Right lobe of liver (tissue), 4 donors: Measurements from ENCODE around the gene ZNF385B.

Experiments
- CTCF ChIP-seq, 4 donors: fragments of 200-600 bp in 3 of 4; fragments of 450-650 bp in 1 of 4; IDR thresholded peaks; one replicate each; pipeline versions ENCODE4 v1.5.1 to v1.8.0; 2016 to 2022; ENCODE audit warnings: antibody characterized with exemption in 4 of 4, mild to moderate bottlenecking in 2 of 4
- POLR2A ChIP-seq: fragments of 450-650 bp; IDR thresholded peaks from one replicate; pipeline ENCODE4 v1.6.1; 2017; ENCODE audit warnings: antibody characterized with exemption, mild to moderate bottlenecking
- donor health status: DM: no; HTN: no; CAD: no.
- donor health status: DM: no; HTN: no; CAD: no.
- donor health status: DM: no; HTN: yes; CAD: no.

- TF ChIP-seq CTCF (IDR thresholded peaks at IDR 0.05) (no peak), POLR2A (no peak)
These were observed 287.3 kb downstream of the ZNF385B start for GRCh38 chr2:179574061-179574519.
